Stimulated activated naive CD8-positive, alpha-beta T cell treated with anti-CD3 and anti-CD28 coated beads, Interleukin-15, amount 100 ng/mL, for 72 hours (primary cell): ENCODE data around the gene KATNAL1.
"Not testable (repeated sequence)": the region's sequence is repeated elsewhere in the genome, so short reads cannot be mapped to it uniquely, and the experiment has no call there.

Experiments
- ATAC-seq: fragments of 150-1000 bp; cut with Tn5 transposase; 2 replicates; pipeline ENCODE4 v1.10.0; 2021; ENCODE audit warnings: mild to moderate bottlenecking, moderate library complexity
- DNase-seq, 2 donors: peaks; one replicate each; pipeline ENCODE4 v3.0.0; 2021 to 2022
- H3K27ac Mint-ChIP-seq, 2 donors: one replicate each; pipeline ENCODE4 v1.8.0; 2022; ENCODE audit warnings: mild to moderate bottlenecking in 2 of 2, mixed read lengths in 2 of 2, moderate library complexity in 2 of 2
- H3K27me3 Mint-ChIP-seq: one replicate; pipeline ENCODE4 v1.8.0; 2022; ENCODE audit warnings: mixed read lengths
- H3K4me1 Mint-ChIP-seq: one replicate; pipeline ENCODE4 v1.8.0; 2022; ENCODE audit warnings: mild to moderate bottlenecking, mixed read lengths
- H3K4me3 Mint-ChIP-seq, 2 donors: one replicate each; pipeline ENCODE4 v1.8.0; 2022; ENCODE audit warnings: mild to moderate bottlenecking in 2 of 2, mixed read lengths in 2 of 2, moderate library complexity in 1 of 2
- H3K9me3 Mint-ChIP-seq, 2 donors: one replicate each; pipeline ENCODE4 v1.8.0; 2022; ENCODE audit warnings: mixed read lengths in 2 of 2

Gene KATNAL1

DNA sequence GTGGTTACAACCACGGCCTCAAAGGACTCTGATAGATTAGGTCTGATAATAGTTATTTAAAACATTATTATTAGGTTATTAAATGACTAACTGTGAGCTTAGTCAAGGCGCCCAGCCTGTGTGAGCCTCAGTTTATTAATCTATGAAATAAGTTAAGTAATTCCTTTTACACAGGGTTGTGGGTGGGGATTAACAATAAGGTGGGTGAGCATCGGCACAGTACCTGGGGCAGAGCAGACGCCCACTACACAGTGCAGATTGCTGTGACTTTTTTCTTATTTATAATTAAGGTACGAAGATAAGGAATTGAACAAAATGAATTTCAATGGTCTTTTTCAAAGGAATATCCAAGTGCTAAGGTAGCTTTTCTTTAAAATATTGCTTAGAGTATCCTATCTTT lies 132.2 kb downstream of the KATNAL1 start:
- Mint-ChIP-seq H3K4me1 (peaks cover 16% of the 10 kb centered on the region), H3K4me3 (no peak overlapping the region), H3K27ac (no peak overlapping the region), H3K9me3 (no peaks in the 10 kb centered on the region), H3K27me3 (no peaks in the 10 kb centered on the region)
- DNase-seq: no peak
- ATAC-seq: no peak

DNA sequence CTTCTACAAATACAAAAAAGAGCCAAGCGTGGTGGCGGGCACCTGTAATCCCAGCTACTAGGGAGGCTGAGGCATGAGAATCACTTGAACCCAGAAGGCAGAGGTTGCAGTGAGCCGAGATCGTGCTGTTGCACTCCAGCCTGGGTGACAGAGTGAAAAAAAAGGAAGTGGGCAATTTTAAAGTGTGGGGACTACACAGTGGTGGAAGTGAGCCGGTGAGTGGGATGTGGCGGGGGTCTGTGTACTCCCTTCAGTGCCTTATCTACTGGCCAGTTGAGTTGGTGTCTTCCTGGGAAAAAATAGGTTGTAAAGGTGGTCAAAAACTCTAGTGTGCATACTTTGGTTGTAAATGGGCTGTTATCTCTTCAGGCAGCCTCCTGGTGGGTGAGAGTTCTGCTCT lies 133.1 kb downstream of the KATNAL1 start:
- not testable (repeated sequence) for ATAC-seq, H3K27me3 Mint-ChIP-seq, H3K4me3 Mint-ChIP-seq, DNase-seq, H3K9me3 Mint-ChIP-seq, H3K27ac Mint-ChIP-seq
- H3K4me1 Mint-ChIP-seq: peaks cover 16% of the 10 kb centered on the region

DNA sequence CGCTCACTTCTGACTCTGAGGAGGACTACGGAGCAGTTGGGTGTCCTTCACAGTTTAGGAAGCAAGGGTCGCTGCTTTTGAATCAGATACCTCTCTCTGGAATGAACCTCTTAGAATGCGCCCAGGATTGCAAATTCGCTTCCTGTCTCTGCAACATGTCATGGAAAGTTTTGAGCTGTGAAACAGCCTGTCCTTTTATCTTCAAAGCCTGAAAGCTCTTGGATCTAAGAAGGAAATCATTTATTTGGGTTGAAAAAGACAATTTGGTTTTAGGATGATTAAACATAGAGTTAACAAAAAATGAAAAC lies 134.1 kb downstream of the KATNAL1 start:
- DNase-seq (no peak), ATAC-seq (no peak)
- Mint-ChIP-seq H3K27me3 (no peaks in the 10 kb centered on the region), H3K27ac (peak overlapping the region in 1 of 2 donors; percentile 23), H3K9me3 (no peaks in the 10 kb centered on the region), H3K4me1 (peaks cover 16% of the 10 kb centered on the region), H3K4me3 (no peak overlapping the region)

DNA sequence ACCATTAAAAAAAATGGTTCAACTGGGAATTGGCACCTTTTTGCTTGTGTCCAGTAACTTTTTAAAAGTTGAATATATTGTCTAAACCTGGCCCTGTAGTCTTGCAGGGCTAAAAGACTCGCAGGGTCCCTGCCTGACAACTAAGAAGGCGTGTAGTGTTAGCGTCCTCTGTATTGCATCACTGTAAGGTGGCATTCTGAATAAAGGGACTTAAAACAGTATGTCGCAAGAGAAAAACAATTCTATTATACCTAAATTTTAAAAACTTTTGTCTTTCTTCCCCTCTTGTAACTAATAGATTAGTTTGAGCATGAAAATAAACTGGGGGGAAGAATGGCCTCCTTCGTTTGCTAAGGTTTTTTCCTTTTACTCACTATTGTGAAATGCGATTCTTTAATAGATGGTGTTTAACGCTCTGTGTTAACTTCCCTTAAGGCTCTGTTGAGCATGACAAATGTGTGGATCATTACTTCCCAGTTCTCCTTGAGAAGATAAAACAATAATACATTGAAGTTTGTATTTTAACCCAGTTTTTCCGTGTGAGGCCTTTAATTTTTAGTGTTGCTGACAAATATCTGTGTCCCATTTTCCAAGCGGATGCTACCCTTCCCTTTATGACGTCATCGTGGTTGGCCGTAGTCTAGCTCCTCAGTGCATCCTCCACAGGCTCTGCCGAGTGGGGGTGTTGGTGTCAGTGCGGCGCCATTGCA lies 134.6 kb downstream of the KATNAL1 start:
- Mint-ChIP-seq H3K4me1 (peaks cover 16% of the 10 kb centered on the region), H3K4me3 (no peak overlapping the region), H3K27me3 (no peaks in the 10 kb centered on the region), H3K9me3 (no peaks in the 10 kb centered on the region), H3K27ac (peak overlapping the region in 1 of 2 donors; percentile 23)
- DNase-seq (no peak), ATAC-seq (no peak)

DNA sequence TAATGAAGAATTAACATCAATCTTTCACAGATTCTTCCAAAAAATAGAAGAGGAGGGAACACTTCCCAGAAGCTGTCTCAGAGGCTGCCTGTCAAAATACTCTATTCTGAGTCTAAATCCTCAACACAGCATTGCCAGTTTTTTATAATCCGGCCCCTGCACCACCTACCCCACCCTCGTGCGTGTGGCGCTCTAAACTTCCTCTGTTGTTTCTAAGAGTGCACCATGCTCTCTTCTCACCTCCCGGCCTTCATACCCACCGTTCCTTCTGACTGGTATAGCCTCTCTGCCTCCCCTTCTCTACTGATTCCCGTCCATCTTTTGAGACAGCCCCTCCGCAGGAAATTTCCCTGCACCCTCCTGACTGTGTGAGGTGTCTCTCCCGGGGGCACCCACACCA lies 136.8 kb downstream of the KATNAL1 start:
- no peak overlapping the region for H3K27ac Mint-ChIP-seq
- no peak for ATAC-seq
- no peaks in the 10 kb centered on the region for H3K27me3 Mint-ChIP-seq
- DNase-seq: no peak
- peaks cover 16% of the 10 kb centered on the region for H3K4me1 Mint-ChIP-seq
- H3K9me3 Mint-ChIP-seq: no peaks in the 10 kb centered on the region
- no peak overlapping the region for H3K4me3 Mint-ChIP-seq

DNA sequence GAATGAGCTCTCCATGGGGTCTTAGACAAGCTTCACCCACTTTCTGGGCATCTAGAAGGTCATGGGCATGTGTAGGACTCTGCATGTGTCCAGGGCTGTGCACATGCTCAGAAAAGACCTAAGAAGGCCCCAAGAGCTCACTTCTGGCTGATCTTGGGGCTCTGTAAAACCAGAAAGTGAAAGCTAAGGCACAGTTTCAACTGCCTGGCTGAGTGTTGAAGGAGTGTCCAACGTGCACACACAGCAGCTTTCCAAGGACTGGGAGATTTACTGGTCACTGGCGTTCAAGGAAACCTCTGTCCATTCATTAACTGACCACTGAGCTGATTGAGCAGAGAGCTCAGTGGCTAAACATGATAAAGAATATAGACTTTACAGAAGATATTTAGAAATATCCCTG lies 137.9 kb downstream of the KATNAL1 start:
- H3K27ac Mint-ChIP-seq: no peak overlapping the region
- no peak for ATAC-seq
- H3K4me3 Mint-ChIP-seq: no peak overlapping the region
- H3K4me1 Mint-ChIP-seq: peaks cover 16% of the 10 kb centered on the region
- DNase-seq: no peak
- H3K9me3 Mint-ChIP-seq: no peaks in the 10 kb centered on the region
- H3K27me3 Mint-ChIP-seq: no peaks in the 10 kb centered on the region

DNA sequence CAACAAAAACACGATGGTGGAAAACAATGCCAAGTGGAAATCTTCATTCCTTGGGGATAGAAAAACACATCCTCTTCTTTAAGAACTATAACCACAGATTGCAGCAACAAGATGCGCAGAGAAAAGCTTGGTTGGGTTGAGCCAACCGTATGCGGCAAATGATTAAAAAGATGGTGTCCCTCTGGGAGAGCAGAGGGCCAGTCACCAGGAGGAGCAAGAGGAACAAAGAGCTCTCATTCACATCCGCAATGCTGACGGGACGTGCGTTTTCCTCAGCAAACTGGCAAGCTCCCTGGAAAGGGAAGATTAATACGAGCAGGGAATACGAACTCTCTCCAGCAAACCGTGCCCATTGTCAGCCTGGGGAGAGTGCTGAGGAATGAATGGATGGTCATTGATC lies 141.6 kb downstream of the KATNAL1 start:
- Mint-ChIP-seq H3K4me1 (peaks cover 6% of the 10 kb centered on the region), H3K27ac (no peak overlapping the region), H3K27me3 (no peaks in the 10 kb centered on the region), H3K9me3 (peaks cover 3 to 7% of the 10 kb centered on the region in 2 donors), H3K4me3 (no peak overlapping the region)
- DNase-seq: no peak
- ATAC-seq: no peak

DNA sequence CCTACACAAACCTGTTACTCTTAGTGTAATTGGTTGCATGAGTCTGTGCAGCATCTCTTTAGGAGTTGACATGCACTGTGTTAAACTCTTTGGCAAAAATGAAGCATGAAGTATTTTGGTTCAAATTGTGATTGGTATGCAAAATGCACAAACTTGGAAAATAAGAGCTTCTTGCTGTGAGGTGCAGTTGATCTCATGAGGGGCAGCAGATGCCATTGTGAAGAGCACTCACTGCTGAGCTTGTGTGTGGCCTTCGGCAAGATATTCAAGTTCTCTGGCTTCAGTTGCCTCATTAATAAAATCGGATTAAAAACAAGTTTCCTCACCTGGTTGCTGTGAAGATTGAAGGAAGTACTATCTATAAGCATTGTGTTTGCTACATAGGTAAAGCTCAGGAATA lies 142.3 kb downstream of the KATNAL1 start:
- DNase-seq: no peak
- H3K27ac Mint-ChIP-seq: no peak overlapping the region
- H3K4me1 Mint-ChIP-seq: no peaks in the 10 kb centered on the region
- H3K27me3 Mint-ChIP-seq: no peaks in the 10 kb centered on the region
- no peak overlapping the region for H3K4me3 Mint-ChIP-seq
- H3K9me3 Mint-ChIP-seq: peaks cover 3 to 7% of the 10 kb centered on the region in 2 donors
- ATAC-seq: no peak

DNA sequence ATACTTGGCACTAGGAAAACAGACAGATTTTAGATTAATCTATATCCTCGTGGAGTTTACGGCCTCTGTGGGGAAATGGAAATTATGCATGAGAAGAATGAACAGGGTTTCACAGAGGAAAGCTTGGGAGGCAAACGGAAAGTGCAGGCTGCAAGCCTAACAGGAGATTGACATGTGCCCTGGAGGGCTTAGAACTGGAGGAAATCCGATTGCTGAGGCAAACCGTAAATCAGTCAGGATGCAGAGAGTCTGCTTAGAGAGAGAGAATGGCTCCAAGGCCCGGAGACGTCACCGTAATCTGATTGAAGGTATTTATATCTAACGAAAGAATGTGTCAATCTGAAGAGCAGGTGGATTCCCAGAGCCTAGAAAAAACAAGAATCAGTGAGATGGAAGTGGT lies 143.2 kb downstream of the KATNAL1 start:
- H3K9me3 Mint-ChIP-seq: peaks cover 3 to 7% of the 10 kb centered on the region in 2 donors
- H3K27me3 Mint-ChIP-seq: no peaks in the 10 kb centered on the region
- DNase-seq: no peak
- no peak overlapping the region for H3K4me3 Mint-ChIP-seq
- no peak for ATAC-seq
- no peak overlapping the region for H3K27ac Mint-ChIP-seq
- H3K4me1 Mint-ChIP-seq: peaks cover 7% of the 10 kb centered on the region

DNA sequence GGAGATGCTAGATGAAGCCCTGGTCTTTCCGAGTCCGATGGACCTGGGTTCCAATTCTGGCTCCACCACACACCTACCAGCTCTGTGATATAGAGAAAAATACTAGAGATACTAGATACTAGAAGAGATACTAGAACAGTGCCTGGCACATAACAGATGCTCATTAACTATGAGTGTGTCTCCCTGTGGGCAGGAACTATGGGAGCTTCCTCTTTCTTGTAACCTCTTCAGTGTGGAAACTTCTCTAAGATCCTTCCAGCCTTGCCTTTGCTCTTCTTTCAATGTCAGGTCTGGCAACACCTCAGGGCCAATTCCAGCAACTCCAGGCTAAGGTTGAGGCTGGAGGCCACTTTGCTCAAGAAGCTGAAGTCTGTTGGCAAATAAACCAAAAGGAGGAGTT lies 143.9 kb downstream of the KATNAL1 start:
- H3K27me3 Mint-ChIP-seq: no peaks in the 10 kb centered on the region
- peaks cover 3 to 7% of the 10 kb centered on the region in 2 donors for H3K9me3 Mint-ChIP-seq
- no peak overlapping the region for H3K27ac Mint-ChIP-seq
- ATAC-seq (no peak), DNase-seq (no peak)
- no peak overlapping the region for H3K4me3 Mint-ChIP-seq
- H3K4me1 Mint-ChIP-seq: peaks cover 14% of the 10 kb centered on the region

DNA sequence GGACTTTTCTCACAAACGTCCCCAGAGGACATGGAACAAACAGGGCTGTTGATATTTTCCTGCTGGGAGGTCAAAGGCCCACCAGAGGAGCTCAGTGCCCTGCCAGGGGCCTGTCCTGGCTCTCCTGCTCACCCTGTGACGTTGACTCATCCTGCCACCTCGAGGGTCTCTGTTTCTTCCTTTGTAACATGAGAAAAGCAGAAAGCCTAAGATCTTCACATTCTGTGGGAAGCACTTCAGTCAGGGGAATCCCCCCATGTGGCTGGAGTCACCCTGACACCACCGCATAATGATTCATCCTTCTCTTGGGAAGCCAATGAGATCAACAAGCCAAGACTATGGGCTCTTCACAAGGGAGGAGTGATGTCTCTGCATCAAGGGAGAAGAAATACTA lies 147.9 kb downstream of the KATNAL1 start:
- DNase-seq (peak; percentile 53 to 78), ATAC-seq (peak; percentile 98)
- Mint-ChIP-seq H3K27ac (peak overlapping the region; percentile 2 to 73), H3K9me3 (peaks cover 3 to 7% of the 10 kb centered on the region in 2 donors), H3K27me3 (peaks cover 7% of the 10 kb centered on the region), H3K4me3 (peak overlapping the region; percentile 31 to 72), H3K4me1 (peaks cover 19% of the 10 kb centered on the region)

DNA sequence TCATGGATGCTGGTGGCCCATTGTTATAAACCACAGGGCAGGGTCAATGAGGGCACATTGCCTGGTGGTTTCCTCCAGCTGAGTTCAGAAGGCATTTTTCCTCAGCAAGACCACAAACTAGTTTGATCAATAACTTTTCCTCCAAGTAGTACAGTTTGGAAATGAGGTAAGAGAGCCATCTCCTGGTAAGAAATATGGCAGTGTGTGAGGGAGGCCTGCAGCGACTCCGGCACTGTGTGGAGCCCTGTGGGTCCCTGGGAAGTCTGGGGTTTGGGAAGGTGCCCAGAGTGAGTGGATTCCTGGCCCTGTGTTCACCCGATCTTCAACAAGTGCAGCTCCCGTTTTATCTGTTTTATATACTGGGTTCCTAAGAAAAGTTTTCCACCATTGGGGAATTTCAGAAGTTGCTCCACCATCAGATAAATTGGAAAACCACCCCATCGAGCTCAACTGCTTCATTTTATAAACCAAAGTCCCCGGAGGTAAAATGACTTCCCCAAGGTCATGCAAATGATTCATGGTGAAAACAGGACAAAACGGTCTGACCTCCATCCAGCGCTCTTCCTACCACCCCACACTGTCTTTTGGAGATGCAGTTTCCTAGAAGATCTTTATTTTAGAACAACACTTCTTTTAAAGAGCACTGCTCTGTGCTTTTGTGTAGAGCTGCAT lies 148.4 kb downstream of the KATNAL1 start:
- ATAC-seq: peak; percentile 56
- Mint-ChIP-seq H3K27me3 (peaks cover 7% of the 10 kb centered on the region), H3K27ac (peak overlapping the region; percentile 2 to 73), H3K9me3 (peaks cover 3 to 7% of the 10 kb centered on the region in 2 donors), H3K4me3 (peak overlapping the region; percentile 31 to 72), H3K4me1 (peaks cover 22% of the 10 kb centered on the region)
- DNase-seq: no peak

DNA sequence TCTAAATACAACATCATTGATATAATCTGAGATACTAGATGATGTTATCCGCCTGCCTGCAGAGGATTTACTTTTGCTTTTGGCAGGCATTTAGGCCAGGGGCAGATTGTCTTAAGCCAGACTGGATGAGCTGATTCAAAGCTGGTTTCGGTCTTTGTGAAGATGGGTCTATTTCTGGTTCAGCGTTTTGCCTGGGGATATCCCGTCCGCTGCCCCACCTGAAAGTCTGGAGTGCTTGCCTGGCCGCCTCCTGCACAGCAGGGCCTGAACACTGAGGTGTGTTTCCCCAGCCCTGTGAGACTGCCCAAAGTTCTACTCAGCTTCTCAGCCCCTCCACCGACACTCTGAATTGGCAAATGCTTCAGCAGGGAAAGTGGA lies 149.7 kb downstream of the KATNAL1 start:
- DNase-seq (no peak), ATAC-seq (no peak)
- Mint-ChIP-seq H3K9me3 (peaks cover 1 to 3% of the 10 kb centered on the region in 2 donors), H3K27ac (no peak overlapping the region), H3K4me3 (no peak overlapping the region), H3K27me3 (peaks cover 7% of the 10 kb centered on the region), H3K4me1 (peaks cover 22% of the 10 kb centered on the region)

DNA sequence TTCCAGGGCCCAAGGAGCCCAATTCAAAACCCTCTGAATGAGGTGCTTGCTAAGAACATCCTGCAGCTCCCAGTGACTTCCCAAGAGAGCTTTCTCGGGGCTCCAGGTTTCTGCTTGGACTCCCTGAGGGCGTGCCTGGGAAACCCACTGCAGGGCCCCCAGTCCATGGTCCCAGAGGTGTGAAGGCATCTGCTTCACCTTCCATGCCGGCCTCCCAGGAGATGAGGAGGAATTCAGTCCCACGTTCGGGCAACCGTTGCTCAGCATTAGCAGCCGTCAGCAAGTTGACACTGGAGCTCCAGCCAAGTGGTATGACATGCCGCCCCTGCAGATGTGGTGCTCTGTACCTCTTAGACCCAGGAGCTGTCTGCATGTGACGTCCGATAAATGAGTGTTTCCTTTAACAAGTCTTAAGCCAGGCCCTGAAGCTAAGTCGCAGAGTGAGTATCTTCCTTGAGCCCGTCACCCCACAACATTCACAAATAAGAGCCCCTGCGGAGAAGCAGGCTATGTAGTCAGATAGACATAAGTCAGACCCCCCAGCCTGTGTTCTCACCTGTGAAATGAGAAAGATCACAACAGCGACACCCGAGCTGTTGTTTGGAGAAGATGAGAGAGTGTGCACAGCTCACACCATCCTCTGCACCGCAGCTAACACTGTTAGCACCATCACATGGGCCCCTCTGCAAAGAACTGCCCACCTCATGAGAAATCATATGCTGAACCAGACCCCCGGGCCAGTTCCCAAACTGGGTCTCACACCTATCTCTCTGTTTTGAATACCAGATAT lies 150.3 kb downstream of the KATNAL1 start:
- DNase-seq (no peak), ATAC-seq (no peak)
- Mint-ChIP-seq H3K4me3 (no peak overlapping the region), H3K27ac (no peak overlapping the region), H3K27me3 (peaks cover 7% of the 10 kb centered on the region), H3K4me1 (peaks cover 27% of the 10 kb centered on the region), H3K9me3 (no peaks in the 10 kb centered on the region)

DNA sequence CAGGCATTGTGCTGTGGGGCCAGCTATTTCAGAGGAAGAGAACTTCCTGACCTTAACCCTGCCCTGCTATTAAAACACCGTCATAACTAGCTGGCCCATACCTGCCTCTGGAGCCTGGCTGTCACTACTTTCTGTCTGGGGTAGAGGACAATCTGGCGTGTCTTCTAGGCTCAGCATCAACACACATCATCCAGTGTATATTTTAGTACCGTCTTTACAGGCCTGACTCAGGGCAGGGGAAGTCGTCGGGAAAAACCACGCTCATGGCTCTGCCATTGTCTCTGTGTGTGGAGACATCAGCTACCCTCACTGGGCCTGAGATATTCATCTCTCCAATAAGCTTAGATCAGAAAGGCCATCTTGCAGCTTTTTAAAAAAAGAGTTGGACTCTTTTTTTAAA lies 151.1 kb downstream of the KATNAL1 start:
- Mint-ChIP-seq H3K27ac (peak overlapping the region in 1 of 2 donors; percentile 59), H3K4me3 (no peak overlapping the region), H3K9me3 (no peaks in the 10 kb centered on the region), H3K27me3 (peaks cover 7% of the 10 kb centered on the region), H3K4me1 (peaks cover 34% of the 10 kb centered on the region)
- ATAC-seq (no peak), DNase-seq (no peak)

DNA sequence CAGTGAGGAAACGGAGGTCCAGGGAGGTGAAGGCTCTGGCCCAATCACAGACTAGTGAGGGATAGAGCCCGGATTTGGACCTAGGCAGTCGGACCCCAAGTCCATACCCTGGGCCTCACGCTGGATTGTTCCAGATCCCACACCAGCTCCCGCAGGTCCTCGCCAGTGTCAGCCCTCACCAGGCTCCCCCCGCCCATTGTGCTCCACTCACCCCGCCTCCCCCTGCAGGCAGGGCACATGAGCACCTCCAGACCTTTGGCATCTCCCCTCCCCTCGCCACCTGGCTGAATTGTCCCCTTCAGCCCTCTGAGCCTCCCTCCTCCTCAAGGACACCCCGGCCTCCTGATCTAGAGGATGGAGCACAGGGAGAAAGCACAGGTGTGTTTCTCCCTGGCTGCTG lies 152.4 kb downstream of the KATNAL1 start:
- peaks cover 7% of the 10 kb centered on the region for H3K27me3 Mint-ChIP-seq
- H3K9me3 Mint-ChIP-seq: no peaks in the 10 kb centered on the region
- DNase-seq (no peak), ATAC-seq (no peak)
- H3K27ac Mint-ChIP-seq: peak overlapping the region in 1 of 2 donors; percentile 51
- peaks cover 46% of the 10 kb centered on the region for H3K4me1 Mint-ChIP-seq
- no peak overlapping the region for H3K4me3 Mint-ChIP-seq
